Activated naive CD4-positive, alpha-beta T cell (primary cell): ENCODE measurements around the gene SIT1.

Experiments used
- DNase-seq, 4 experiments: peaks; one replicate each; lab custom pipeline; 2025; lab: John Stamatoyannopoulos, UW

SIT1 gene

GRCh38 chr9:35682520-35683315, 32.0 kb upstream of the SIT1 start:
- no peak for DNase-seq

GRCh38 chr9:35682051-35682450, 31.3 kb upstream of the SIT1 start:
- no peak for DNase-seq

GRCh38 chr9:35681341-35682002, 30.7 kb upstream of the SIT1 start:
- no peak for DNase-seq

- no peak for DNase-seq
These were observed 29.8 kb upstream of the SIT1 start for GRCh38 chr9:35680331-35681105.

GRCh38 chr9:35679766-35680330, 29.1 kb upstream of the SIT1 start:
- DNase-seq: no peak

- DNase-seq: no peak
These were observed 28.4 kb upstream of the SIT1 start for GRCh38 chr9:35679091-35679490.

- no peak for DNase-seq
These were observed 25.1 kb upstream of the SIT1 start for GRCh38 chr9:35675732-35676392.

GRCh38 chr9:35675204-35675603, 24.5 kb upstream of the SIT1 start:
- DNase-seq: no peak

- DNase-seq: no peak
These were observed 23.3 kb upstream of the SIT1 start for GRCh38 chr9:35674025-35674361.

GRCh38 chr9:35673132-35674024, 22.6 kb upstream of the SIT1 start, which contains the start of gene CA9:
CA9 (plus strand) TSS chr9:35673928; CDS start chr9:35673960, 32 bp downstream.
- no peak for DNase-seq

- DNase-seq: no peak
These were observed 18.8 kb upstream of the SIT1 start for GRCh38 chr9:35669331-35670145.

- no peak for DNase-seq
These were observed 17.2 kb upstream of the SIT1 start for GRCh38 chr9:35667939-35668338.

GRCh38 chr9:35666549-35666948, 15.8 kb upstream of the SIT1 start:
- no peak for DNase-seq

GRCh38 chr9:35666045-35666444, 15.3 kb upstream of the SIT1 start:
- DNase-seq: no peak

- DNase-seq: no peak
These were observed 14.7 kb upstream of the SIT1 start for GRCh38 chr9:35665471-35665818.

- DNase-seq: peak in 3 of 4 experiments; percentile 19 to 51 (median 35)
These were observed 14.1 kb upstream of the SIT1 start, which contains the start of gene ARHGEF39 for GRCh38 chr9:35664531-35665470. ARHGEF39 (minus strand) TSS chr9:35665195; CDS start chr9:35665169, 26 bp downstream.

GRCh38 chr9:35662437-35662836, 11.7 kb upstream of the SIT1 start:
- no peak for DNase-seq

- DNase-seq: no peak
These were observed 11.1 kb upstream of the SIT1 start for GRCh38 chr9:35661756-35662350.
